ENCODE data around the gene NAV1.

DNA sequence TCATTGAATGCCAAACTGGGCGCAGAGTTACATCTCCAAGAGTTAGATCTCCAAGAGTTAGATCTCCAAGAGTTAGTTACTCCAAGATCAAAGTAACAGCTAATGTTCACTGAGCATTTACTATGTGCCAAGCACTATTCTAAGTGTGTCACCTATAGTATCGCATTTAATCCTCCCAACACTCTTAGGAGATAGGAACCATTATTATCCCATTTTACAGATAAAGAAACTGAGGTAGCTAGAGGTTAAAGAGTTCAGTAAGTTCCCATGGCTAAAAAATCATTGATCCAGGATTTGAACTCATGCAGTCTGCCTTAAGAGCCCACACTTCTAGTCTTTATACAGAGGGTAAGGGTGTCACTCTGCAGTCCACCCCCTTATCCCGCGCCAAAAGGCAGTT is 1.5 kb upstream of the NAV1 start:
- TF ChIP-seq, protein P1, sequence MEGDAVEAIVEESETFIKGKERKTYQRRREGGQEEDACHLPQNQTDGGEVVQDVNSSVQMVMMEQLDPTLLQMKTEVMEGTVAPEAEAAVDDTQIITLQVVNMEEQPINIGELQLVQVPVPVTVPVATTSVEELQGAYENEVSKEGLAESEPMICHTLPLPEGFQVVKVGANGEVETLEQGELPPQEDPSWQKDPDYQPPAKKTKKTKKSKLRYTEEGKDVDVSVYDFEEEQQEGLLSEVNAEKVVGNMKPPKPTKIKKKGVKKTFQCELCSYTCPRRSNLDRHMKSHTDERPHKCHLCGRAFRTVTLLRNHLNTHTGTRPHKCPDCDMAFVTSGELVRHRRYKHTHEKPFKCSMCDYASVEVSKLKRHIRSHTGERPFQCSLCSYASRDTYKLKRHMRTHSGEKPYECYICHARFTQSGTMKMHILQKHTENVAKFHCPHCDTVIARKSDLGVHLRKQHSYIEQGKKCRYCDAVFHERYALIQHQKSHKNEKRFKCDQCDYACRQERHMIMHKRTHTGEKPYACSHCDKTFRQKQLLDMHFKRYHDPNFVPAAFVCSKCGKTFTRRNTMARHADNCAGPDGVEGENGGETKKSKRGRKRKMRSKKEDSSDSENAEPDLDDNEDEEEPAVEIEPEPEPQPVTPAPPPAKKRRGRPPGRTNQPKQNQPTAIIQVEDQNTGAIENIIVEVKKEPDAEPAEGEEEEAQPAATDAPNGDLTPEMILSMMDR (IDR thresholded peaks at IDR 0.05): no peak
- no peak for TF ChIP-seq POLR2A (IDR thresholded peaks at IDR 0.05)
- no peak for TF ChIP-seq EP300 (IDR thresholded peaks at IDR 0.05; ENCODE audit: low read depth)
